ENCODE measurements around the gene ZNF611.
"Not testable (repeated sequence)": the region's sequence is repeated elsewhere in the genome, so short reads cannot be mapped to it uniquely, and the experiment has no call there.

- not testable (repeated sequence) for TF ChIP-seq E2F5 (CRISPR knock-in tag; IDR thresholded peaks at IDR 0.05); CTCF (IDR thresholded peaks at IDR 0.05); MXD4 (CRISPR knock-in tag; IDR thresholded peaks at IDR 0.05; ENCODE audit: borderline replicate concordance); RELA (CRISPR knock-in tag; IDR thresholded peaks at IDR 0.05; ENCODE audit: borderline replicate concordance); ZNF121 (CRISPR knock-in tag; IDR thresholded peaks at IDR 0.05); ESRRA (CRISPR knock-in tag; IDR thresholded peaks at IDR 0.05; ENCODE audit: borderline replicate concordance); MLX (CRISPR knock-in tag; IDR thresholded peaks at IDR 0.05); NR1H2 (CRISPR knock-in tag; IDR thresholded peaks at IDR 0.05); ATF2 (CRISPR knock-in tag; IDR thresholded peaks at IDR 0.05; ENCODE audit: borderline replicate concordance, low read depth); ZNF317 (CRISPR knock-in tag; IDR thresholded peaks at IDR 0.05; ENCODE audit: borderline replicate concordance, low read depth); USF1 (CRISPR knock-in tag; IDR thresholded peaks at IDR 0.05); IRF2 (CRISPR knock-in tag; IDR thresholded peaks at IDR 0.05; ENCODE audit: borderline replicate concordance, low read depth); TEAD4 (CRISPR knock-in tag; IDR thresholded peaks at IDR 0.05)
Observed at GRCh38 chr19:52681216-52681615, 53.6 kb downstream of the ZNF611 start.

Data from WTC11 (cell line).